ENCODE results near the gene EDC4.
"Not testable (repeated sequence)": the region's sequence is repeated elsewhere in the genome, so short reads cannot be mapped to it uniquely, and the experiment has no call there.

Gene EDC4

GRCh38 chr16:67872631-67873434 lies at the start of gene EDC4:
Gene EDC4, plus strand, starts transcription at chr16:67873052. Its CDS starts 210 bp downstream, at chr16:67873262.
- peak; percentile 78 for DNase-seq (ENCODE audit: low spot score)

GRCh38 chr16:67825119-67825518 lies 47.7 kb upstream of the EDC4 start:
- no peak for DNase-seq (ENCODE audit: low spot score)

- no peak for DNase-seq (ENCODE audit: low spot score)
Observed at GRCh38 chr16:67825906-67826305, 46.9 kb upstream of the EDC4 start.

GRCh38 chr16:67828651-67829050 lies 44.2 kb upstream of the EDC4 start:
- no peak for DNase-seq (ENCODE audit: low spot score)

- peak; percentile 85 for DNase-seq (ENCODE audit: low spot score)
Observed at GRCh38 chr16:67833030-67833414, 39.8 kb upstream of the EDC4 start.

- peak; percentile 89 for DNase-seq (ENCODE audit: low spot score)
Observed at GRCh38 chr16:67833415-67834241, 39.2 kb upstream of the EDC4 start.

- no peak for DNase-seq (ENCODE audit: low spot score)
Observed at GRCh38 chr16:67834242-67834614, 38.6 kb upstream of the EDC4 start.

- DNase-seq (ENCODE audit: low spot score): not testable (repeated sequence)
Observed at GRCh38 chr16:67837190-67837589, 35.7 kb upstream of the EDC4 start.

GRCh38 chr16:67837811-67838210 lies 35.0 kb upstream of the EDC4 start:
- DNase-seq (ENCODE audit: low spot score): no peak

- DNase-seq (ENCODE audit: low spot score): no peak
Observed at GRCh38 chr16:67841198-67841815, 31.5 kb upstream of the EDC4 start.

GRCh38 chr16:67841816-67842508 lies 30.9 kb upstream of the EDC4 start, which contains the start of gene THAP11:
Gene THAP11, plus strand, starts transcription at chr16:67842320. Its CDS starts 235 bp downstream, at chr16:67842555.
- DNase-seq (ENCODE audit: low spot score): peak; percentile 95

GRCh38 chr16:67842509-67843342 lies 30.1 kb upstream of the EDC4 start:
- DNase-seq (ENCODE audit: low spot score): peak; percentile 73

- DNase-seq (ENCODE audit: low spot score): no peak
Observed at GRCh38 chr16:67843343-67843765, 29.5 kb upstream of the EDC4 start.

GRCh38 chr16:67844497-67844896 lies 28.4 kb upstream of the EDC4 start:
- peak; percentile 33 for DNase-seq (ENCODE audit: low spot score)

GRCh38 chr16:67845291-67846062 lies 27.4 kb upstream of the EDC4 start:
- no peak for DNase-seq (ENCODE audit: low spot score)

GRCh38 chr16:67846063-67846319 lies 26.9 kb upstream of the EDC4 start:
- DNase-seq (ENCODE audit: low spot score): no peak

- DNase-seq (ENCODE audit: low spot score): peak; percentile 93
Observed at GRCh38 chr16:67846320-67847063, 26.4 kb upstream of the EDC4 start, which contains the start of gene NUTF2. Gene NUTF2, plus strand, starts transcription at chr16:67846933. Its CDS starts 18,198 bp downstream, at chr16:67865131.

GRCh38 chr16:67847064-67847861 lies 25.6 kb upstream of the EDC4 start, which contains the start of gene CENPT:
Gene CENPT, minus strand, starts transcription at chr16:67847693. Its CDS starts 13,834 bp downstream, at chr16:67833859.
- DNase-seq (ENCODE audit: low spot score): peak; percentile 79

GRCh38 chr16:67848118-67848517 lies 24.7 kb upstream of the EDC4 start:
- no peak for DNase-seq (ENCODE audit: low spot score)

Measured in RKO (cell line).